ENCODE data around the gene CALN1.
"Not testable (repeated sequence)": the region's sequence is repeated elsewhere in the genome, so short reads cannot be mapped to it uniquely, and the experiment has no call there.

The CALN1 gene

DNA sequence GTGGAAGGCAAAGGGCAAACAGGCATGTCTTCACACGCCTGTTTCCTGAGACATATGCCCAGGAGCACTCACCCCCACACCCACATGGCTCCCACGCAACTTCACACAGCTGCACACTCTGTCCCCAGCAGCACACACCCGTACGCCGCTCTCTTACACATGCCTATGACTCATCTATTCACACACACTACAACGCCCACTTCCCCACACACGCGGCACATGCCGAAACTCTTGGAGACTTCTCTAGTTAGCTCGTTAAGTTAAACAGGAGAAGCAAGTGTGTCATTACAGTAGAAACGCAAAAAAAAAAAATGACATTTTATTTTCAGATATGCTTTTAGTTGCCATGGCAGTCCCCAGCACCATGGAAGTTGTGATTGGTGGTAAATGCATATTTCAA lies 6.7 kb downstream of the CALN1 start:
- H3K27me3 ChIP-seq (ENCODE audit: control insufficient read depth, insufficient read depth, low read length) = no peaks in the 10 kb centered on the region
- no peaks in the 10 kb centered on the region for H3K4me1 ChIP-seq (ENCODE audit: control insufficient read depth, insufficient read depth, low read length)
- no peak overlapping the region for H3K9ac ChIP-seq (ENCODE audit: low read length)
- H3K36me3 ChIP-seq (ENCODE audit: control insufficient read depth, insufficient read depth, low read length) = no peaks in the 10 kb centered on the region
- no peak overlapping the region for H3K27ac ChIP-seq (ENCODE audit: low read depth, low read length)
- no peak overlapping the region for H3K4me3 ChIP-seq (ENCODE audit: low read length)

DNA sequence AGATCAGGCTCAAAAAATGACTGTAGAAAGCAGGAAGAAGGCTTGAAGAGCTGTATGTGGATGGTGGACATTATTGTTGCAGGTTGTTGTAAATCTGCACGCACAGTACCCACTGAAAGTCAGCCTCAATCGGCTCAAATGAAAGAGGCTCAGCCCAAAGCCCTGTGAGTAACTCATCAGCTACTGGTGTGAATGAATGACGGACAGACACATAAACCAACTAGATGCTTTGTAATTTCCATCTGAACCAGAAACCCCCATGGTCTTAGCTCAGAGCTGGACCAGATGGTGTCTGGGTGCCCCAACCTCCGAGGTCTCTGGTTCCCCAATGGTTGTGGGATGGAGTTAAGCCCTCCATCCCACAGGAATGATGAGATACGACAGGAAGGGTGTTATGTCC lies 7.4 kb downstream of the CALN1 start:
- Histone ChIP-seq H3K4me3 (ENCODE audit: low read length) (no peak overlapping the region), H3K9ac (ENCODE audit: low read length) (no peak overlapping the region), H3K36me3 (ENCODE audit: control insufficient read depth, insufficient read depth, low read length) (no peaks in the 10 kb centered on the region), H3K27ac (ENCODE audit: low read depth, low read length) (no peak overlapping the region), H3K27me3 (ENCODE audit: control insufficient read depth, insufficient read depth, low read length) (no peaks in the 10 kb centered on the region), H3K4me1 (ENCODE audit: control insufficient read depth, insufficient read depth, low read length) (no peaks in the 10 kb centered on the region)

DNA sequence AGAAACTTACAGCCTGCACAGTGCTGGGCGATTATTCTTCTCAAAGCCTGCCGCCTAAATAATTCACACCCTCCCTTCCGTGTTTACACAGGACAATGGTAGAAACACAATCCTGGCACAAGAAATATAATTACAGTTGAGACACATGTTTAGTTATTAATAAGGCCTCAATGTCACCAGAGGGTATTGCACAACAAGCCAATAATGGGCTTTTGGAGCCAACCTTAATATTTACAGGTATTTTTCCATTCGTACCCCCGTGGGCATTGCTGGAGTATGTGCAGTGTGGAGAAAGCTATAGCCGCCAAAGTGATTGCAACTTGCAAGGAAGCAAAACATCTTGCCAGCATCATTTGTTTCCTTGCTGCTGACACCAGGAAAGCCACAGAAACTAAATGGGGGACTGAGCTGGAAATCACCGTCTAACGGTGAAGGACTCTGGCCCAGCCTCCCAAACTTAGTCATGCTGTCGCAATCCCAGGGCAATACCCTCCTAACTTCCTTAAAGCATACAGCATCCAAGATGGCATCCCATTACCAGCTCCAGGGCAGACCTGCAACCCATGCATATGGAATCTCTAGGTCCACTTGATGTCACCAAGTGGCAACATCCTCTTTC lies 8.6 kb downstream of the CALN1 start:
- H3K4me3 ChIP-seq (ENCODE audit: low read length) = no peak overlapping the region
- H3K27me3 ChIP-seq (ENCODE audit: control insufficient read depth, insufficient read depth, low read length) = no peaks in the 10 kb centered on the region
- H3K4me1 ChIP-seq (ENCODE audit: control insufficient read depth, insufficient read depth, low read length) = no peaks in the 10 kb centered on the region
- no peak overlapping the region for H3K27ac ChIP-seq (ENCODE audit: low read depth, low read length)
- H3K36me3 ChIP-seq (ENCODE audit: control insufficient read depth, insufficient read depth, low read length) = no peaks in the 10 kb centered on the region
- H3K9ac ChIP-seq (ENCODE audit: low read length) = no peak overlapping the region

DNA sequence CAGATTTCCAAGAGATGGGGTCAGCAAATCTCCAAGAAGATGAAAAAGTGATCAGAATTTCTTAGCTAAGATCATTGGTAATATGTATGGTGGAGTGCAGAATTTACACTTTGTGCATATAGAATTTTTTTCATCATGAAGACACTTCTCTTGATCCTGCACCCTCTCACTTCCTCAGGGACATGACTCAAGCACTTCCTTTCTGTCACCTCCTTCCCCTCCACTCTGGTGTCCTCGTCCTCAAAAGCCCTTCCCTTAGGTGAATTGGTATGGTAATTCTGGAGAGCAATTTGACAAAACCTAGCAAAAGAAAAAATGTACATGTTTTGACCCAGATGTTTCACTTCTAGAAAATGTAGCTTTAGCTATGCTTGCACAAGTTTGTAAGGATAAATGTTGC lies 18.1 kb downstream of the CALN1 start:
- Histone ChIP-seq H3K36me3 (ENCODE audit: control insufficient read depth, insufficient read depth, low read length) (no peaks in the 10 kb centered on the region), H3K9ac (ENCODE audit: low read length) (no peak overlapping the region), H3K27me3 (ENCODE audit: control insufficient read depth, insufficient read depth, low read length) (no peaks in the 10 kb centered on the region), H3K27ac (ENCODE audit: low read depth, low read length) (no peak overlapping the region), H3K4me3 (ENCODE audit: low read length) (no peak overlapping the region), H3K4me1 (ENCODE audit: control insufficient read depth, insufficient read depth, low read length) (no peaks in the 10 kb centered on the region)

DNA sequence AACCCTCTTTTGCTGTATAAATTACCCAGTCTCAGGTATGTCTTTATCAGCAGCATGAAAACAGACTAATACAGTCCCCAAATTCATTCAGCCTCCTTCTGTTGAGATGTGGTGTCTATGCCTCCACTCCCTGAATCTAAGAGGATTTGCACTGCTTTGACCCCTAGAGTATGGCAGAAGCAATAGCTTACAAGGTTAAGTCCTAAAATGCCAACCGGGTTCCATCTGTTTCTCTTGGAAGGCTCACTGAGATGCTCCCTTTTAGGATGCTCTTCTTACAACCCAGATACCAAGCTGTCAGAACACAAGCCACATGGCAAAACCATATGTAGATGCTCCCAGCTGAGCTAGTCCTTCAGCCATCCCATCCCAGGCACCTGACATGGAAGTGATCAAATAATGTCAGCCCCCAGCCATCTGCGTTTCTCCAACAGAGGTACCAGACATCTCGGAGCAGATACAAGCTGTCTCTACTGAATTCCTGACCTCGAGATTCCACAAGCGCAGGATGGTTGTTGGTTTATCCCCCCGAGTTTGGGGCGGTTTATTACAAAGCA lies 20.2 kb downstream of the CALN1 start:
- Histone ChIP-seq H3K27me3 (ENCODE audit: control insufficient read depth, insufficient read depth, low read length) (no peaks in the 10 kb centered on the region), H3K36me3 (ENCODE audit: control insufficient read depth, insufficient read depth, low read length) (no peaks in the 10 kb centered on the region), H3K4me1 (ENCODE audit: control insufficient read depth, insufficient read depth, low read length) (no peaks in the 10 kb centered on the region), H3K9ac (ENCODE audit: low read length) (no peak overlapping the region), H3K4me3 (ENCODE audit: low read length) (no peak overlapping the region), H3K27ac (ENCODE audit: low read depth, low read length) (no peak overlapping the region)

DNA sequence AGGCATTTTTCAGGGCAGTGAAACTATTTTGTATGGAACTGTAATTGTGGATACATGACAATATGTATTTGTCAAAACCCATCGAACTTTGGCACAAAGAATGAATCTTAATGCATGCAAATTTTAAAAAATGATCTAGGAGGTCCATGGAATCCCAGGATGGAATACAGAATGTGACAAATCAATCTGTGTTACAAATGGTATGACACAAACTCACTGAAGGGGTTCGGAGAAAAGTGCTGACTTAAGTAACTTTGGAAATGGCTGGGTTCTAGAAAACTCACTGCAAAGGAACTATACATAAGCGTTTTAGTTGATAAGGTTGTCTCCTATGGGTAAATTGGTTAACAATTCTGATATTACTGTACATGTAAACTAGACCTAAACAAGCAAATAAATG lies 26.0 kb downstream of the CALN1 start:
- Histone ChIP-seq H3K27ac (ENCODE audit: low read depth, low read length) (no peak overlapping the region), H3K4me1 (ENCODE audit: control insufficient read depth, insufficient read depth, low read length) (no peaks in the 10 kb centered on the region), H3K4me3 (ENCODE audit: low read length) (no peak overlapping the region), H3K27me3 (ENCODE audit: control insufficient read depth, insufficient read depth, low read length) (no peaks in the 10 kb centered on the region), H3K36me3 (ENCODE audit: control insufficient read depth, insufficient read depth, low read length) (no peaks in the 10 kb centered on the region), H3K9ac (ENCODE audit: low read length) (no peak overlapping the region)

DNA sequence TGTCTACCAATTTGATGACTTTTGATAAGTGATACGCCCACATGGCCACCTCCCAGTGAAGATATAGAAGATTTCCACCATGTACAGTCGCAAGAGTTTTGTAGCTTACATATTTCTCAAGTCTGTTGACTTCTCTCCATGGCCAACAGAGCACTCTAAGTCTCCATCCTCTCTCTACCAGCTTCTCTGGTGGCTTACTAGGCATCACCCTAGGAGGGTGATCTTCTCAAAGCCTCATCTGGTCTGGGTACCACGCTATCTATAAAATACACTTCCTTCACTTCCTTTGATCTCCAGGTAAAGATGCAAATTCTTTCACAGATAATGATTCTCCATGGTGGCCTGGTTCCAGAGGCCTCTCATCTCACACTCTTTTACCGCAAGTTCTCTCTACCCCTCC lies 49.9 kb downstream of the CALN1 start:
- Histone ChIP-seq H3K36me3 (ENCODE audit: control insufficient read depth, insufficient read depth, low read length) (no peaks in the 10 kb centered on the region), H3K4me1 (ENCODE audit: control insufficient read depth, insufficient read depth, low read length) (no peaks in the 10 kb centered on the region), H3K27ac (ENCODE audit: low read depth, low read length) (no peak overlapping the region), H3K4me3 (ENCODE audit: low read length) (no peak overlapping the region), H3K27me3 (ENCODE audit: control insufficient read depth, insufficient read depth, low read length) (no peaks in the 10 kb centered on the region), H3K9ac (ENCODE audit: low read length) (no peak overlapping the region)

DNA sequence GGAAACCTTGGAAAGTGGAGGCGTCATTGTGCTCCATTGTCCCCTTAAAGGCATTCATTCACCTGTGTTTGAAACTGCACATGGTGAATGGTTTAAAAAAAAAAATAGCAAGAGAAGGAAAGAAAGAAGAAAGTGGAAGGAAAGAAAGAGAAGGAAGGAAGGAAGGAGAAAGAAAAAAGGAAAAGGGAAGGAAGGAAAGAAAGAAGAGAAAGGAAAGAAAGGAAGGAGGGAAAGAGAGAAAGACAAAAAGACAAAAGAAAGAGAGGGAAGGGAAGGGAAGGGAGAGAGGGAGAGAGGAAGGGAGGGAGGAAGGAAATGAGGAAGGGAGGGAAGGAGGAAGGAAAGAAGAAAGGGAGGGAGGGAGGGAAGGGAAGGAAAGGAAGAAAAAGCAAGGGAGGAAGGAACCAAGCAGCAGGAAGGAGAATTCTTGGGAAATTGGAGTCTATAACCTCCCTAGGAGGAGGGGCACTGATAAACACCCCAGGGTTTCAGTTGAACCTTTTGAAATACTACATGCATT lies 66.9 kb downstream of the CALN1 start:
- no peak overlapping the region for H3K27ac ChIP-seq (ENCODE audit: low read depth, low read length)
- no peaks in the 10 kb centered on the region for H3K27me3 ChIP-seq (ENCODE audit: control insufficient read depth, insufficient read depth, low read length)
- no peaks in the 10 kb centered on the region for H3K4me1 ChIP-seq (ENCODE audit: control insufficient read depth, insufficient read depth, low read length)
- H3K9ac ChIP-seq (ENCODE audit: low read length) = no peak overlapping the region
- no peaks in the 10 kb centered on the region for H3K36me3 ChIP-seq (ENCODE audit: control insufficient read depth, insufficient read depth, low read length)
- no peak overlapping the region for H3K4me3 ChIP-seq (ENCODE audit: low read length)

DNA sequence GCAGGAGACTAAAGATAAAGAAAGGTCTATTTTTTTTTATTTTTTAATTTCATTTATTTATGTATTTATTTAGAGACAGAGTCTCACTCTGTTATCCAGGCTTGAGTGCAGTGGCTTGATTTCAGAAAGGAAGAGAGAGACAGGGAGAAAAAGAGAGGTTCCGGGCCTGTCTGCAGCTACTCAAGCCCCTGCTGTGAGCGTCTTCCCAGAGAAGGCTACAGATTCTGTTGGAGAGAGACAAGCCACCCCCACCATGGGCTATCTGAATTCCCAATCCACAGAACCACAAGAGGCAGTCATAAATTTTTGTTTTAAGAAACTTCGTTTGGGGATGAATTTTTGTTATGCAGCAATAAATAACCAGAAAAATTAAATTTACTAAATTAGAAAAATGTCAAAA lies 68.1 kb downstream of the CALN1 start:
- no peaks in the 10 kb centered on the region for H3K27me3 ChIP-seq (ENCODE audit: control insufficient read depth, insufficient read depth, low read length)

DNA sequence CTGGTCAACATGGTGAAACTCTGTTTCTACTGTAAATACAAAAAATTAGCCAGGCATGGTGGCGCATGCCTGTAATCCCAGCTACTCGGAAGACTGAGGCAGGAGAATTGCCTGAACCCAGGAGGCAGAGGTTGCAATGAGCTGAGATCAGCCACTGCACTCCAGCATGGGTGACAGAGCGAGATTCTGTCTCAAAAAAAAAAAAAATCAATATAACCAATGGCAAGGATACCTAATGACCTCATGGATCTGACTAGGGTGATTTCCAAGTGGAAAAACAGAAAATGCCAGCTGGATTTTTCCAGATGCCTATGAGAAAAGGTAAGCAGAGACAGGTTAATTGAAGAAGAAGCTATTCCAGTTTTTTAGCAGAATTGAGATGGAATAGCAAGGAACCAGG lies 68.8 kb downstream of the CALN1 start:
- H3K27me3 ChIP-seq (ENCODE audit: control insufficient read depth, insufficient read depth, low read length); H3K27ac ChIP-seq (ENCODE audit: low read depth, low read length); H3K9ac ChIP-seq (ENCODE audit: low read length); H3K4me1 ChIP-seq (ENCODE audit: control insufficient read depth, insufficient read depth, low read length); H3K36me3 ChIP-seq (ENCODE audit: control insufficient read depth, insufficient read depth, low read length); H3K4me3 ChIP-seq (ENCODE audit: low read length): not testable (repeated sequence)

More for the DNA sequence above, 68.1 kb downstream of the CALN1 start:
- Histone ChIP-seq H3K36me3 (ENCODE audit: control insufficient read depth, insufficient read depth, low read length) (no peaks in the 10 kb centered on the region), H3K4me3 (ENCODE audit: low read length) (no peak overlapping the region), H3K27ac (ENCODE audit: low read depth, low read length) (no peak overlapping the region), H3K9ac (ENCODE audit: low read length) (no peak overlapping the region), H3K4me1 (ENCODE audit: control insufficient read depth, insufficient read depth, low read length) (no peaks in the 10 kb centered on the region)

DNA sequence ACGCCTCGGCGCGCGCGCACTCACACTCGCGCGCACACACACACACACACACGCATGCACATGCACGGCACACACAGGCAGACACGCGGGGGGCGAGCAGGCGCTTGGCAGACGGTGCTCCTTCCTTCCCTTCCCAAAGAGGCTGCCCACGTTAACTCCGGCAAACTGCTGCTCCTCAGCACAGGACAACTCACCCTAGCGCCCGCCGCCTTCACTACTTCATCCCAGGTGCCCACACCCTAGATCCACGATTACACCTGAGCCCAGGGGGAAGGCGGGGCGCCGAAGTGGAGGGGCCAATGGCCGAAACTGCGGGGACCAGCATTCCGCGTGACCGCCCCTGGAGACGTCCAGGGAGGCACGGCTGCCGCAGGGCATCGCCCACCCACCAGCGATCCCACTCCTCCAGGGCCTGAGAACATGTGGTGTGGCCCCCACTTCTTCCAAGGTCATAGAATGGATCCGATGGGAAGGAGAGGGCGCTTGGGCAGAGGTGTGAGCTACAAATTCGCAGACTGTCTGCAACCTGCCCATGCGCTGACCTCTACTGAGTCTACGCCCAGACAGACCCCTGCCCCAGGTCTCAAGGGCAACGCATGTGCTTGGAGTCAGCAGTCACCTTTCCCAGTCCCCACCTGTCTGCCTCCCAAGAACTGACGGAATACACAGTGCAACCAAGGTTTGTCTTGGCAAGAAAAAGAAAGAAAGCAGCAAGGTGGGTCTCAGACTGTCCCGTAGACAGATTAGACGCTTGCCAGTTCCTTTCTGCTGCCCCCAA lies 74.6 kb downstream of the CALN1 start:
- no peak overlapping the region for H3K4me3 ChIP-seq (ENCODE audit: low read length)
- H3K27ac ChIP-seq (ENCODE audit: low read depth, low read length) = no peak overlapping the region
- no peak overlapping the region for H3K9ac ChIP-seq (ENCODE audit: low read length)
- H3K4me1 ChIP-seq (ENCODE audit: control insufficient read depth, insufficient read depth, low read length) = no peaks in the 10 kb centered on the region
- no peaks in the 10 kb centered on the region for H3K27me3 ChIP-seq (ENCODE audit: control insufficient read depth, insufficient read depth, low read length)
- H3K36me3 ChIP-seq (ENCODE audit: control insufficient read depth, insufficient read depth, low read length) = no peaks in the 10 kb centered on the region

DNA sequence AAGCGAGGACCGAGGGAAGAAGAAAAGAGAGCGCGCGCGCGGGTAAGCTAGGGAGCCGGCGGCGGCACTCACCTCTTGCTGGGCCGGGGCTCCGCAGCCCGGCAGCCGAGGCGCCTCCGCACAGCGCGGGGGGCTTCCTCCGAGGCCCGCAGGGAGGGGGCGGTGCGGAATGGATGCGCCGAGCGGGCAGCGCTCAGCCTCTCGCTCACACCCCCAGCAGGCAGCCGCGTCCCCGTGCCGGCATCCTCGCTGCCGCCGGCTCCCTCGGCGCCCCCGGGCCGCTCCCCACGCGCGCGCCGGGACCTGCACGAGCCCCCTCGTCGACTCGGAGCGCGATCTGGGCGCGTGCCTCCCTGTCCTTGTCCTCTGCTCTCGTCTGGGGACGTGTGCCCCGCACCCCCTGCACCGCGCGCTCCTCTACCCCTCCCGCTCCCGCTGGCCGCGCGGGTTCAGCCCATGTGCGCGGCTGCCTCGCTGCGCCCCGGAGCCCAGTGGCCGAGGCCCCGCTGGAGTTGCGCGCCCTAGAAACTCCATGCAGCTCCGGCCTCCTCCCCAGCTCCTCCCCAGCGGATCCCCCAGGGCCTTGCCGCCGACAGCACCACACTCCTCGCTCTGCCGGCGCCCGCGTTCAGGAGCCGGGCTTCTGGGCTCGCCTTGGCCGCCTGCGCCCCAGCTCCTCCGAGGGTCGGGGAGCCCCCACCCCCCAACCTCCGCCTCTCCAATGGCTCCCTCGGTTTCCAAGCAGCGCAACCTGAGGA lies 75.3 kb downstream of the CALN1 start:
- Histone ChIP-seq H3K27ac (ENCODE audit: low read depth, low read length) (no peak overlapping the region), H3K9ac (ENCODE audit: low read length) (no peak overlapping the region), H3K4me3 (ENCODE audit: low read length) (no peak overlapping the region), H3K36me3 (ENCODE audit: control insufficient read depth, insufficient read depth, low read length) (no peaks in the 10 kb centered on the region), H3K27me3 (ENCODE audit: control insufficient read depth, insufficient read depth, low read length) (no peaks in the 10 kb centered on the region), H3K4me1 (ENCODE audit: control insufficient read depth, insufficient read depth, low read length) (no peaks in the 10 kb centered on the region)

All from rectal smooth muscle tissue (tissue), 1 donor.